ENCODE results near the gene KRT2. TPM values are rescaled to one million over a fixed set of nuclear protein-coding genes. Genes with fewer than 3 reads are reported as not detected.

KRT2 gene
- total and polyA plus RNA-seq, 2 of the 8 experiments (the other 6 are each of a cell fraction or from before 2014, with no cell fraction given): not detected

DNA sequence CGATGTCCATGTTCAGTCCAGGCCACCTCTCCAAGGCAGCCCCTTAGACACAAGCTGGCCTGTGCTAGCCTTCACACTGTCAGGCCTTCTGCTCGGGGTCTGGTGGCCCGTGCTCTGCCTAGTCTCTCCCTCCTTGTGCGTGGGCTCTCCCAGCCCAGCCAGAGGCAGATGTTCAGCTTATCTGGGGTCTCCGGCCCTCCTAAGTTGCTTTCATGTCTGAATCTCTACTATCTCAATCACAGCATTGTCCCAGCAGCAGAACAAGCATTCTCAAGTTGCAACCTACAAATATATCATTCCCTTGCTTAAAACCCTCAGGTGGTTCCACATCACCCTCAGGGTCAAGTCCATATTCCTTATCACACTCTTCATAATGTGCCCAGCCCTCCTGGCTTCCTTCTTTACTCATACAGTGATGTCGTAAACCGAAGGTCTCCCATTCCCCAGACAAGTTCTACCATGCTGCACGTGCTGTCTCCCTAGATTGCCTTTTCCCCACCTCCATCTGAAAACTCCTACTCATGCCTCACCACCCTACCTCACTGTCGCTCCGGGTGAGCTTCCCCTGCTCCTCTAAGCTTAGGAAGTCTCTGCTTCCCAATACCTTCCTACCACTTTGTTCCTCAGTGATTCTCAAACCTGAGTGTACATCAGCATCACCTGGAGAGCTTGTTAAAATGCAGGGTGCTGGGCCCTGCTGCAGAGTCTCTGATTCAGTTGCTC is 35.2 kb downstream of the KRT2 start (continued):
- TF ChIP-seq, protein P1, sequence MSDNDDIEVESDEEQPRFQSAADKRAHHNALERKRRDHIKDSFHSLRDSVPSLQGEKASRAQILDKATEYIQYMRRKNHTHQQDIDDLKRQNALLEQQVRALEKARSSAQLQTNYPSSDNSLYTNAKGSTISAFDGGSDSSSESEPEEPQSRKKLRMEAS (IDR thresholded peaks at IDR 0.05): no peak
- TF ChIP-seq EZH2 (IDR thresholded peaks at IDR 0.05; ENCODE audit: low read depth, low read length, severe bottlenecking): no peak
- TF ChIP-seq NRF1 (IDR thresholded peaks at IDR 0.05; ENCODE audit: low read depth, low read length): no peak
- TF ChIP-seq PHF8 (conservative IDR thresholded peaks at IDR 0.05; ENCODE audit: low read depth, low read length): no peak
- TF ChIP-seq BACH1 (IDR thresholded peaks at IDR 0.05; ENCODE audit: low read length): no peak
- TF ChIP-seq HDAC2 (IDR thresholded peaks at IDR 0.05; ENCODE audit: borderline replicate concordance in 1 of 2, low read depth in 2 of 2, low read length in 2 of 2): no peak
- no peak for TF ChIP-seq TAF1 (IDR thresholded peaks at IDR 0.05; ENCODE audit: low read depth, low read length)
- TF ChIP-seq RNF2 (IDR thresholded peaks at IDR 0.05; ENCODE audit: borderline replicate concordance, low read depth, low read length, missing control alignments, poor library complexity, severe bottlenecking): no peak
- no peak for TF ChIP-seq KDM1A (IDR thresholded peaks at IDR 0.05; ENCODE audit: borderline replicate concordance, low read length)
- no peak for TF ChIP-seq CBX5 (IDR thresholded peaks at IDR 0.05; ENCODE audit: low read depth, low read length)
- no peak for TF ChIP-seq KDM4A (IDR thresholded peaks at IDR 0.05; ENCODE audit: low read depth, low read length, severe bottlenecking)
